ENCODE results near the gene FUBP1. TPM values are rescaled to one million over a fixed set of nuclear protein-coding genes. Genes with fewer than 3 reads are reported as not detected.

The FUBP1 gene
- total and polyA plus RNA-seq, 3 experiments from 2014 or later: 54.6 to 217 (median 215) TPM

GRCh38 chr1:77958391-77958790 is 20.5 kb downstream of the FUBP1 start:
- CTCF ChIA-PET: no interaction called here
- peaks cover 87% of the 10 kb centered on the region for H3K36me3 ChIP-seq (ENCODE audit: insufficient read depth, low read length)
- H3K27ac ChIP-seq (ENCODE audit: low read depth, low read length): no peak overlapping the region
- H3K36me3 Mint-ChIP-seq: peaks cover 10 to 88% (median 38%) of the 10 kb centered on the region in 3 donors
- no peak overlapping the region for H3K4me3 ChIP-seq (ENCODE audit: low read length)
- H3K9me3 ChIP-seq (ENCODE audit: low read length): no peaks in the 10 kb centered on the region
- H3K4me3 Mint-ChIP-seq: no peak overlapping the region
- POLR2A ChIA-PET: interaction anchor here (0.7 kb wide), 1 partner anchor 203 kb away, joined by 5 read pairs; no protein-coding TSS in a partner anchor
- H3K27me3 Mint-ChIP-seq: no peaks in the 10 kb centered on the region
- no peaks in the 10 kb centered on the region for H3K4me1 ChIP-seq (ENCODE audit: insufficient read depth, low read length)
- no peaks in the 10 kb centered on the region for H3K27me3 ChIP-seq (ENCODE audit: insufficient read depth, low read length, poor library complexity, severe bottlenecking)
- no peaks in the 10 kb centered on the region for H3K9me3 Mint-ChIP-seq
- peak overlapping the region in 5 of 8 donors; percentile 1 to 59 (median 20) for H3K27ac Mint-ChIP-seq
- H3K4me1 Mint-ChIP-seq: peaks cover 33 to 72% (median 50%) of the 10 kb centered on the region in 3 donors
- DNase-seq: no peak

GRCh38 chr1:77956464-77956863 is 22.4 kb downstream of the FUBP1 start:
- no peaks in the 10 kb centered on the region for H3K4me1 ChIP-seq (ENCODE audit: insufficient read depth, low read length)
- H3K27ac Mint-ChIP-seq: peak overlapping the region in 1 of 8 donors; percentile 20
- ChIA-PET POLR2A (interaction anchor here (1.4 kb wide), 1 partner anchor 22 kb away, joined by 4 read pairs; no protein-coding TSS in a partner anchor), CTCF (interaction anchor here (1.0 kb wide), 1 partner anchor 159 kb away, joined by 3 read pairs; no protein-coding TSS in a partner anchor)
- H3K27me3 Mint-ChIP-seq: no peaks in the 10 kb centered on the region
- peaks cover 14 to 85% (median 30%) of the 10 kb centered on the region in 3 donors for H3K36me3 Mint-ChIP-seq
- peaks cover 31 to 67% (median 48%) of the 10 kb centered on the region in 3 donors for H3K4me1 Mint-ChIP-seq
- H3K9me3 ChIP-seq (ENCODE audit: low read length): no peaks in the 10 kb centered on the region
- H3K27me3 ChIP-seq (ENCODE audit: insufficient read depth, low read length, poor library complexity, severe bottlenecking): no peaks in the 10 kb centered on the region
- H3K4me3 Mint-ChIP-seq: no peak overlapping the region
- no peak overlapping the region for H3K4me3 ChIP-seq (ENCODE audit: low read length)
- H3K9me3 Mint-ChIP-seq: no peaks in the 10 kb centered on the region
- H3K27ac ChIP-seq (ENCODE audit: low read depth, low read length): no peak overlapping the region
- no peak for DNase-seq
- peaks cover 77% of the 10 kb centered on the region for H3K36me3 ChIP-seq (ENCODE audit: insufficient read depth, low read length)

GRCh38 chr1:77955709-77956108 is 23.2 kb downstream of the FUBP1 start:
- no peak for DNase-seq
- no peaks in the 10 kb centered on the region for H3K4me1 ChIP-seq (ENCODE audit: insufficient read depth, low read length)
- peaks cover 14 to 85% (median 28%) of the 10 kb centered on the region in 3 donors for H3K36me3 Mint-ChIP-seq
- no peak overlapping the region for H3K27ac ChIP-seq (ENCODE audit: low read depth, low read length)
- H3K27ac Mint-ChIP-seq: peak overlapping the region in 3 of 8 donors; percentile 46 to 78 (median 57)
- H3K4me3 Mint-ChIP-seq: no peak overlapping the region
- H3K27me3 ChIP-seq (ENCODE audit: insufficient read depth, low read length, poor library complexity, severe bottlenecking): no peaks in the 10 kb centered on the region
- peaks cover 75% of the 10 kb centered on the region for H3K36me3 ChIP-seq (ENCODE audit: insufficient read depth, low read length)
- H3K4me1 Mint-ChIP-seq: peaks cover 31 to 67% (median 47%) of the 10 kb centered on the region in 3 donors
- H3K9me3 Mint-ChIP-seq: no peaks in the 10 kb centered on the region
- no peaks in the 10 kb centered on the region for H3K27me3 Mint-ChIP-seq
- no peaks in the 10 kb centered on the region for H3K9me3 ChIP-seq (ENCODE audit: low read length)
- H3K4me3 ChIP-seq (ENCODE audit: low read length): no peak overlapping the region
- ChIA-PET CTCF (interaction anchor here (1.0 kb wide), 1 partner anchor 158 kb away, joined by 3 read pairs; no protein-coding TSS in a partner anchor), POLR2A (interaction anchor here (1.1 kb wide), 1 partner anchor 22 kb away, joined by 4 read pairs; the partner anchor contains the start of gene FUBP1)

GRCh38 chr1:77954521-77954920 is 24.4 kb downstream of the FUBP1 start:
- no peak overlapping the region for H3K27ac ChIP-seq (ENCODE audit: low read depth, low read length)
- peak overlapping the region in 1 of 8 donors; percentile 45 for H3K27ac Mint-ChIP-seq
- no peak for DNase-seq
- H3K27me3 Mint-ChIP-seq: no peaks in the 10 kb centered on the region
- H3K36me3 Mint-ChIP-seq: peaks cover 14 to 82% (median 25%) of the 10 kb centered on the region in 3 donors
- no peaks in the 10 kb centered on the region for H3K27me3 ChIP-seq (ENCODE audit: insufficient read depth, low read length, poor library complexity, severe bottlenecking)
- peaks cover 63% of the 10 kb centered on the region for H3K36me3 ChIP-seq (ENCODE audit: insufficient read depth, low read length)
- H3K9me3 ChIP-seq (ENCODE audit: low read length): no peaks in the 10 kb centered on the region
- POLR2A ChIA-PET: interaction anchor here (1.1 kb wide), 1 partner anchor 24 kb away, joined by 4 read pairs; the partner anchor contains the start of gene FUBP1
- no peaks in the 10 kb centered on the region for H3K4me1 ChIP-seq (ENCODE audit: insufficient read depth, low read length)
- CTCF ChIA-PET: no interaction called here
- H3K9me3 Mint-ChIP-seq: no peaks in the 10 kb centered on the region
- no peak overlapping the region for H3K4me3 Mint-ChIP-seq
- peaks cover 30 to 60% (median 41%) of the 10 kb centered on the region in 3 donors for H3K4me1 Mint-ChIP-seq
- no peak overlapping the region for H3K4me3 ChIP-seq (ENCODE audit: low read length)

GRCh38 chr1:77953907-77954306 is 25.0 kb downstream of the FUBP1 start:
- Mint-ChIP-seq H3K36me3 (peaks cover 12 to 82% (median 24%) of the 10 kb centered on the region in 3 donors), H3K4me3 (no peak overlapping the region), H3K27ac (peak overlapping the region in 3 of 8 donors; percentile 17 to 45 (median 42)), H3K9me3 (no peaks in the 10 kb centered on the region), H3K4me1 (peaks cover 32 to 60% (median 39%) of the 10 kb centered on the region in 3 donors), H3K27me3 (no peaks in the 10 kb centered on the region)
- ChIA-PET POLR2A (no interaction called here), CTCF (no interaction called here)
- no peaks in the 10 kb centered on the region for H3K4me1 ChIP-seq (ENCODE audit: insufficient read depth, low read length)
- H3K27me3 ChIP-seq (ENCODE audit: insufficient read depth, low read length, poor library complexity, severe bottlenecking): no peaks in the 10 kb centered on the region
- H3K36me3 ChIP-seq (ENCODE audit: insufficient read depth, low read length): peaks cover 63% of the 10 kb centered on the region
- no peaks in the 10 kb centered on the region for H3K9me3 ChIP-seq (ENCODE audit: low read length)
- no peak overlapping the region for H3K4me3 ChIP-seq (ENCODE audit: low read length)
- DNase-seq: no peak
- no peak overlapping the region for H3K27ac ChIP-seq (ENCODE audit: low read depth, low read length)

- H3K27ac Mint-ChIP-seq: peak overlapping the region in 5 of 8 donors; percentile 5 to 83 (median 52)
- H3K9me3 Mint-ChIP-seq: no peaks in the 10 kb centered on the region
- no peak for DNase-seq
- H3K4me1 Mint-ChIP-seq: peaks cover 36 to 63% (median 46%) of the 10 kb centered on the region in 3 donors
- peaks cover 68% of the 10 kb centered on the region for H3K36me3 ChIP-seq (ENCODE audit: insufficient read depth, low read length)
- H3K4me1 ChIP-seq (ENCODE audit: insufficient read depth, low read length): no peaks in the 10 kb centered on the region
- POLR2A ChIA-PET: no interaction called here
- no peaks in the 10 kb centered on the region for H3K27me3 ChIP-seq (ENCODE audit: insufficient read depth, low read length, poor library complexity, severe bottlenecking)
- H3K27ac ChIP-seq (ENCODE audit: low read depth, low read length): no peak overlapping the region
- CTCF ChIA-PET: no interaction called here
- no peaks in the 10 kb centered on the region for H3K27me3 Mint-ChIP-seq
- no peaks in the 10 kb centered on the region for H3K9me3 ChIP-seq (ENCODE audit: low read length)
- H3K4me3 ChIP-seq (ENCODE audit: low read length): no peak overlapping the region
- H3K4me3 Mint-ChIP-seq: no peak overlapping the region
- H3K36me3 Mint-ChIP-seq: peaks cover 7 to 83% (median 24%) of the 10 kb centered on the region in 3 donors
Measured at GRCh38 chr1:77951328-77951727, 27.5 kb downstream of the FUBP1 start.

- Mint-ChIP-seq H3K27ac (peak overlapping the region in 3 of 8 donors; percentile 10 to 55 (median 42)), H3K4me1 (peaks cover 36 to 63% (median 46%) of the 10 kb centered on the region in 3 donors), H3K9me3 (no peaks in the 10 kb centered on the region), H3K36me3 (peaks cover 7 to 85% (median 24%) of the 10 kb centered on the region in 3 donors), H3K4me3 (no peak overlapping the region), H3K27me3 (no peaks in the 10 kb centered on the region)
- Histone ChIP-seq H3K36me3 (ENCODE audit: insufficient read depth, low read length) (peaks cover 65% of the 10 kb centered on the region), H3K9me3 (ENCODE audit: low read length) (no peaks in the 10 kb centered on the region), H3K27me3 (ENCODE audit: insufficient read depth, low read length, poor library complexity, severe bottlenecking) (no peaks in the 10 kb centered on the region), H3K4me3 (ENCODE audit: low read length) (no peak overlapping the region), H3K27ac (ENCODE audit: low read depth, low read length) (no peak overlapping the region), H3K4me1 (ENCODE audit: insufficient read depth, low read length) (no peaks in the 10 kb centered on the region)
- CTCF ChIA-PET: no interaction called here
- POLR2A ChIA-PET: no interaction called here
- no peak for DNase-seq
Measured at GRCh38 chr1:77950873-77951272, 28.0 kb downstream of the FUBP1 start.

GRCh38 chr1:77948841-77949424 is 29.9 kb downstream of the FUBP1 start:
- Histone ChIP-seq H3K9me3 (ENCODE audit: low read length) (no peaks in the 10 kb centered on the region), H3K4me1 (ENCODE audit: insufficient read depth, low read length) (no peaks in the 10 kb centered on the region), H3K27ac (ENCODE audit: low read depth, low read length) (no peak overlapping the region), H3K27me3 (ENCODE audit: insufficient read depth, low read length, poor library complexity, severe bottlenecking) (no peaks in the 10 kb centered on the region), H3K4me3 (ENCODE audit: low read length) (no peak overlapping the region), H3K36me3 (ENCODE audit: insufficient read depth, low read length) (peaks cover 45% of the 10 kb centered on the region)
- Mint-ChIP-seq H3K36me3 (peaks cover 7 to 81% (median 21%) of the 10 kb centered on the region in 3 donors), H3K27me3 (no peaks in the 10 kb centered on the region), H3K4me1 (peaks cover 38 to 51% (median 39%) of the 10 kb centered on the region in 3 donors), H3K27ac (peak overlapping the region in 7 of 8 donors; percentile 1 to 55 (median 41)), H3K4me3 (no peak overlapping the region), H3K9me3 (no peaks in the 10 kb centered on the region)
- CTCF ChIA-PET: no interaction called here
- POLR2A ChIA-PET: no interaction called here
- DNase-seq: no peak
